Stimulated activated CD4-positive, alpha-beta T cell treated with anti-CD3 and anti-CD28 coated beads, TNF-alpha, amount 100 ng/mL, for 24 hours (primary cell): ENCODE measurements around the gene CDK11A.
"Not testable (repeated sequence)": the region's sequence is repeated elsewhere in the genome, so short reads cannot be mapped to it uniquely, and the experiment has no call there.

ENCODE experiments used
- DNase-seq, 3 experiments: peaks; one replicate each; pipeline ENCODE4 v3.0.0-alpha.2; 2020; ENCODE audit warnings: low read depth in 3 of 3

The CDK11A gene

DNA sequence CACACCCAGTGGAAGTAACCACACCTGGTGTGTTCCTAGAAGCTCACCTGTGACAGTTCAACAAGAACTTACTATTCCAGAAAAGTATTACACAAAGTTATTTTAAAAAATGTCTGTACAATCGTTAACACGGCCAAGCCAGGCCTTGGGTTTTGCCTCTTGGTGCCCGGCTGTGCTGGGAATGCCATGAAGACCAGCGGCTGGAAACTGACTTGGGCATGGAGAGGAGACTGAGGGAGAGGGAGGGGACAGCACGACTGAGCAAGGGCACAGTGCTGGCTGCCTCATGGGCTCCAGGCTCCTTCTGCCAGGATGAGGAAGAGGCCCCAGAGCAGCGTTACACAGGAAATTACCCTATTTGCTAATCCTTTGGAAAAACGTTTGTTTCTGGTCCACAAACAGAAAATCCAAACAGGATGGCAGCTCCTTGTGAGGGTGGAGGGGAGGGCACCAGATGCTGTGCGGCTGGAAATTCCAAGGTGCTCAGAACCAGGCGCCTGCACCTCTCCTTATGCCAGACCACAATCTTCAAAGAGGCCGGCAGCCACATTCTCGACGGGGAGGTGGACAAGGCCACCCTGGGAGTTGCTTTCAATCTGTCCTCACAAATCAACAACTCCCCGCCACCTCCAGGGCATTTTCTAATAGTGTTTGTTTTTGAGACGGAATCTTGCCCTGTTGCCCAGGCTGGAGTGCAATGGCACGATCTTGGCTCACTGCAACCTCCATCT, 61.2 kb downstream of the CDK11A start:
- not testable (repeated sequence) for DNase-seq

DNA sequence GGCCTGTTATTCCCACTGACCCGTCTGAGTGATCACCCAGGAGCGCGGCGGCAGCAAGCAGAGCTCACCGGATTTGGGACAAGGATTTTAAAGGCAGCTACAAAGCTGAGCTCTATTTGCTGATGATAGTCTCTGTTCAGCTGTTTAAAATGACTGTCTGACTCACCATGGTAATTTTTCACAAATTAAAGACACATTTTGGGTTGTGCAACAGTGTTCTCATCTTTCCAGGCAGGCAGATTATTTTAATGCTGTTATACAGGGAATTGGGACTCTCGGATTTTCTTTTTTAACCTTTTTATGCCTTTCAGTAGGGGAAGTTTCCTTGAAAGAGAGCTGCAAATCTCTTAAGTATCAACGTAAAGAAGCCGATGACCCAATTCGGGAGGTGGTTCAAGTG, 61.8 kb downstream of the CDK11A start:
- DNase-seq: not testable (repeated sequence)

DNA sequence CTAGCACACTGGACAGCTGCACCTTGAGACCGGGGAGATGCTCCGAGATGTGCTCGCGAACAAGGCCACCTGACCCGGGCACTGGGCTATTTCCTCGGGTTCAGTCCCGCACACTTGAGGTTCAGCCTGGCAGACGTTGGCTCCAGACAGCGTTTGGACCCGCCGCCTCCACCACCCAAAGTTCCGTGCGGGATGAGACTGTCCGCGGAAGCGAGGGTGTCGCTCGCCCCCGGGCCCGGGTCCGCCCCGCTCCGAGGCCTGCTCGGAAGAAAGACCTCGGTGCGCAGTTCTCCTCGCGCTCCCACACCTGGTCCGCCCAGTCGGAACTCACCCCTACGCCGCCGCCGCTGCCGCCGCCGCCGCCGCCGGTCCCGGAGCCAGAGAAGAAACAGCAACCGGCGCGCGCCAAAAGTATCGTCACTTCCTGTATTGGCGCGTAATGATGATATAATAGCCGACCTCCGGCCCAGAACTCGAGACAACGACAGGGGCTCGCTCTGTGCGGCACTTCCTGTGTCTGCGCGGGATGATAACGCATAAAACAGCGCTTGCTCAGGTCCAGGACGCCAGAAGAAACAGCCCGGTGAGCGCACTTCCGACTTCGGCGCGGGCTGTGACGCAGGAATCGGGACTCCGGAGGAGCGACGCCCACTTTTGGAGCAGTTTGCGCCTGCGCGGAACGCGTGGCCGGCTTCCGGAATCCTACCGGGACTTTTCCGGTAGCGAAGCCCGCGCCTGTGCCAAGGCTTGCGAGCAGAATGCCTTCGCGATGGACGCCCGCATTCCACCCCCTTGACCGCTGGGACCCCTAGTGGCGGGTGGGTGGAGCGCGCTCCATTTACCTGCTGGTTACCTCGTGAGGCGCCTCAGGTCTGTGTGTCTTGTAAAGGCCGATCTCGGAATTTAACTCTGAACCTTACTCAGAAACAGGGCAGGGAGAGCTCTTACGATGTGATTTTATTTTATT, 65.3 kb downstream of the CDK11A start, which contains the start of gene CDK11B:
CDK11B (minus strand) TSS at position 422 of the 967 bp plus-strand sequence. CDS start 1,519 bp downstream, outside the sequence.
- peak; percentile 99 for DNase-seq
